PFSK-1 (cell line): ENCODE measurements around the gene ALX4.

ENCODE experiments used
- FOXP2 ChIP-seq: optimal IDR thresholded peaks from 2 replicates; pipeline ENCODE3; 2011; ENCODE audit warnings: borderline replicate concordance, control low read depth, inconsistent platforms; ENCODE audit not compliant: insufficient read depth; ENCODE audit errors: extremely low read length, extremely low read depth
- POLR2AphosphoS5 ChIP-seq: IDR thresholded peaks from 2 replicates; pipeline ENCODE4 v1.6.1; 2012; ENCODE audit warnings: low read depth, mild to moderate bottlenecking, control low read depth, low read length, moderate library complexity
- REST ChIP-seq, 2 experiments: IDR thresholded peaks; 2 replicates each; pipeline versions ENCODE4 v1.6.1 to v1.8.0; 2011 to 2012; ENCODE audit warnings: low read depth in 2 of 2, low read length in 2 of 2, control low read depth in 1 of 2, inconsistent platforms in 1 of 2, mild to moderate bottlenecking in 1 of 2, moderate library complexity in 1 of 2; ENCODE audit not compliant: insufficient read depth in 1 of 2
- SIN3A ChIP-seq: IDR thresholded peaks from 2 replicates; pipeline ENCODE4 v1.6.1; 2012; ENCODE audit warnings: mild to moderate bottlenecking, low read length, moderate library complexity, borderline replicate concordance; ENCODE audit not compliant: insufficient read depth
- TAF1 ChIP-seq: IDR thresholded peaks from 2 replicates; pipeline ENCODE4 v1.6.1; 2012; ENCODE audit warnings: low read length, control low read depth, borderline replicate concordance; ENCODE audit not compliant: insufficient read depth

Gene ALX4

GRCh38 chr11:44327730-44328129 is 17.8 kb upstream of the ALX4 start:
- TF ChIP-seq REST (IDR thresholded peaks at IDR 0.05; ENCODE audit: insufficient read depth in 1 of 2, low read depth in 2 of 2, low read length in 2 of 2) (no peak), POLR2AphosphoS5 (no peak), FOXP2 (no peak), TAF1 (no peak), SIN3A (no peak)

GRCh38 chr11:44326615-44327475 is 16.9 kb upstream of the ALX4 start:
- no peak for TF ChIP-seq FOXP2
- no peak for TF ChIP-seq TAF1
- TF ChIP-seq POLR2AphosphoS5 = no peak
- TF ChIP-seq REST (IDR thresholded peaks at IDR 0.05; ENCODE audit: insufficient read depth in 1 of 2, low read depth in 2 of 2, low read length in 2 of 2) = no peak
- no peak for TF ChIP-seq SIN3A

- TF ChIP-seq FOXP2 = no peak
Observed at GRCh38 chr11:44325698-44326097, 15.8 kb upstream of the ALX4 start.

- TF ChIP-seq POLR2AphosphoS5 (no peak), SIN3A (no peak), FOXP2 (no peak), TAF1 (no peak), REST (IDR thresholded peaks at IDR 0.05; ENCODE audit: insufficient read depth in 1 of 2, low read depth in 2 of 2, low read length in 2 of 2) (no peak)
Observed at GRCh38 chr11:44324749-44325525, 15.0 kb upstream of the ALX4 start.

GRCh38 chr11:44324222-44324621 is 14.3 kb upstream of the ALX4 start:
- no peak for TF ChIP-seq REST (IDR thresholded peaks at IDR 0.05; ENCODE audit: insufficient read depth in 1 of 2, low read depth in 2 of 2, low read length in 2 of 2)
- no peak for TF ChIP-seq SIN3A
- no peak for TF ChIP-seq POLR2AphosphoS5
- TF ChIP-seq FOXP2 = no peak
- TF ChIP-seq TAF1 = no peak
